Measurements from ENCODE around the gene ARRDC5.

DNA sequence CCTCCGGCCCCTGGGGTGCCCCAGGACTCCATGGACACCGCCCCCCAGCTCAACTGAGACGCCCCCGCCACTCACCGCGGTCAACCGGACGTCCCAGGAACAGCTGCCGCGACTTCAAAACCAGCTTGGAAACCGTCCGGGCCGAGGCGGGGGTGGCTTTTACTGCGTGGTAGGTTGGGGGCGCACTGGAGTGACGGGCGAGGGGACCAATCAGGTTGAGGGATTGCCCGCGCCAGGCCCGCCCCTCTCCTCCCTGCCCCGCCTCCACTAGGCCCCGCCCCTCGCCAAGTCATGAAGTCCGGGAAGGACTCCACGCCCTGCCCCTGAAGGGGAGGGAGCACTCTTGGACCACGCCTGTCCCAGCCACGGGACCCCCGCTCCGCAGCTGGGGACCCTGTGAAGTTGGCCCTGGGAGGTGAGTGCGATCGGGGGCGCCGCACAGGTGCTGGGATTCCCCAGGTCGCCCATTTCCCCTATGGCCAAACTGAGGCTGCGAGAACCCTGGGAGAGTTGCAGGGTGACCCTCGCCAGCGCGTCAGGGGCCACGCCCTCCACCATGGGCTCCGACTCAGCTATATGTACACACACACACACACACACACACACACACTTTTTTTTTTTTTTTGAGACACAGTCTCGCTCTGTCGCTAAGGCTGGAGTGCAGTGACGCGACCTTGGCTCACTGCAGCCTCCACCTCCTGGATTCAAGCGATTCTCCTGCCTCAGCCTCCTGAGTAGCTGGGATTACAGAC lies 35.0 kb downstream of the ARRDC5 start, which contains the start of gene PLIN3:
- TF ChIP-seq CTCF (optimal IDR thresholded peaks at IDR 0.05 in 1 of 3, IDR thresholded peaks at IDR 0.05 in 1 of 3, conservative IDR thresholded peaks at IDR 0.05 in 1 of 3; ENCODE audit: extremely low read depth in 1 of 3, insufficient read depth in 2 of 3, low read length in 3 of 3): no peak
- TF ChIP-seq EZH2 (IDR thresholded peaks at IDR 0.05; ENCODE audit: low read length): no peak

Measured in keratinocyte (primary cell).